ENCODE data around the gene ATP11B. TPM values are rescaled to one million over a fixed set of nuclear protein-coding genes. Genes with fewer than 3 reads are reported as not detected.

Gene ATP11B
- total and polyA plus RNA-seq, 2 of the 8 experiments (the other 6 are each of a cell fraction or from before 2014, with no cell fraction given), result 5.1 to 26.5 TPM

GRCh38 chr3:182869059-182869458 lies 75.8 kb downstream of the ATP11B start:
- Histone ChIP-seq H4K20me1 (replicated peaks in 1 of 2; ENCODE audit: control insufficient read depth in 1 of 2, insufficient read depth in 2 of 2, low read length in 2 of 2) (no peaks in the 10 kb centered on the region), H3K18ac (ENCODE audit: extremely low read depth, low read length) (no peak overlapping the region), H3K4me1 (replicated peaks in 1 of 4; ENCODE audit: control insufficient read depth in 3 of 4, insufficient read depth in 4 of 4, low read length in 3 of 4) (no peaks in the 10 kb centered on the region), H3K4me2 (ENCODE audit: insufficient read depth in 1 of 2, low read depth in 2 of 2, low read length in 2 of 2) (no peak overlapping the region), H3K27me3 (replicated peaks in 1 of 4; ENCODE audit: control insufficient read depth in 3 of 4, extremely low read depth in 1 of 4, insufficient read depth in 3 of 4, low read length in 3 of 4) (no peaks in the 10 kb centered on the region), H3K23me2 (ENCODE audit: low read depth, low read length) (no peaks in the 10 kb centered on the region), H4K8ac (ENCODE audit: extremely low read depth, insufficient read depth, low read length) (no peak overlapping the region), H2AK5ac (ENCODE audit: low read depth, low read length) (no peak overlapping the region), H2BK12ac (ENCODE audit: low read depth, low read length) (no peak overlapping the region), H3K79me1 (ENCODE audit: low read depth, low read length) (no peaks in the 10 kb centered on the region), H3K9me3 (ENCODE audit: insufficient read depth in 2 of 2, low read depth in 1 of 2, low read length in 1 of 2) (no peaks in the 10 kb centered on the region), H3K23ac (ENCODE audit: insufficient read length) (no peak overlapping the region), H2BK5ac (ENCODE audit: low read depth, low read length) (no peak overlapping the region), H3K4me3 (ENCODE audit: extremely low read depth in 1 of 4, insufficient read depth in 2 of 4, low read depth in 3 of 4, low read length in 4 of 4) (no peak overlapping the region), H4K5ac (ENCODE audit: insufficient read length, low read depth, low read length) (no peak overlapping the region), H2BK20ac (ENCODE audit: low read length) (no peak overlapping the region), H3K4ac (replicated peaks; ENCODE audit: insufficient read length, low read depth, low read length) (no peak overlapping the region), H3K27ac (ENCODE audit: low read depth, low read length) (no peak overlapping the region), H3K56ac (replicated peaks; ENCODE audit: insufficient read length, low read depth, low read length) (no peak overlapping the region), H2BK120ac (replicated peaks; ENCODE audit: low read depth, low read length) (no peak overlapping the region), H3K36me3 (ENCODE audit: control insufficient read depth in 2 of 4, insufficient read depth in 4 of 4, low read length in 3 of 4) (peaks cover 0 to 11% (median 4%) of the 10 kb centered on the region in 4 experiments; a peak in 3 of 8 replicates), H2AFZ (ENCODE audit: low read length) (no peak overlapping the region), H3K9ac (replicated peaks in 1 of 4; ENCODE audit: extremely low read depth in 1 of 4, low read depth in 3 of 4, low read length in 3 of 4) (no peak overlapping the region), H4K91ac (replicated peaks; ENCODE audit: insufficient read length, low read length) (no peak overlapping the region), H3K14ac (ENCODE audit: insufficient read length) (no peak overlapping the region), H2BK15ac (ENCODE audit: low read length) (no peak overlapping the region), H3K79me2 (ENCODE audit: control insufficient read depth in 1 of 2, insufficient read depth in 2 of 2, low read length in 2 of 2) (no peaks in the 10 kb centered on the region)
- POLR2A ChIA-PET (ENCODE audit: partially characterized antibody), result no interaction called here
- TF ChIP-seq MAX (IDR thresholded peaks at IDR 0.05) (no peak), ZNF274 (IDR thresholded peaks at IDR 0.05; ENCODE audit: borderline replicate concordance, extremely low read depth, low read length) (no peak), MAFK (IDR thresholded peaks at IDR 0.05; ENCODE audit: low read depth, low read length) (peak; percentile 90), POLR2AphosphoS5 (IDR thresholded peaks at IDR 0.05; ENCODE audit: low read depth, low read length) (no peak)
- DNase-seq (ENCODE audit: low read depth in 1 of 2, low spot score in 2 of 2), result no peak
- WGBS, 2 experiments (ENCODE audit: extremely low coverage in 1 of 2, insufficient coverage in 1 of 2, insufficient read length in 1 of 2, insufficient replicate concordance in 2 of 2, low coverage in 1 of 2, low lambda C conversion rate in 2 of 2, missing lambda C conversion rate in 1 of 2), result 88% methylated on average over 1 of the region's 1 CpG; no CpG with 5 or more reads in 1 of the 2 experiments
- CTCF ChIA-PET (ENCODE audit: partially characterized antibody), result no interaction called here
- FAIRE-seq, result no peak

All from H1 (cell line).